ENCODE results near the gene BDKRB2.

Gene BDKRB2

DNA sequence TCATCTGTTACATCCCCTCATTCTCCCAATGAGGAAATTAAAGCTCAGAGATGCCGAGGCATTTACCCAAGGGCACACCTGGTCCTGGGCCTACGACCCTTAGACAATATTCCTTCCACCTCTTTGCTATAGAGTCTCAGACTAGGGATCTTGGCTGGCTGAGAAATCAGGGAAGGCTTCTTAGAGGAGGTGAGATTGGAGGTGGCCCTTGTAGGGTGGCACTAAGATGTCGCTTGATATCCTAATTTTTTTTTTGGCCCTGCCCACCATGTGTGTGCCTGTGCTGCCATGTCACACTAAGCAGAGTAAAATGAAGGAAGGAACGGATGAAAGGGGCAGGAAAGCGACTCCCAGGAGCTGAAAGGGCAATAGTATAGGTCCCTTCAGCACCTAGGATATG, 20.6 kb downstream of the BDKRB2 start:
- no peak overlapping the region for H3K27ac ChIP-seq (ENCODE audit: low read length)
- no peaks in the 10 kb centered on the region for H4K20me1 ChIP-seq (ENCODE audit: insufficient read depth, low read length)
- ATAC-seq (ENCODE audit: insufficient read depth, low read depth) (no peak), DNase-seq (no peak)
- H3K79me2 ChIP-seq (ENCODE audit: insufficient read depth, low read length): no peaks in the 10 kb centered on the region
- no peak overlapping the region for H2AFZ ChIP-seq (ENCODE audit: low read depth, low read length)
- H3K4me2 ChIP-seq (ENCODE audit: insufficient read depth, low read length): no peak overlapping the region
- no peak overlapping the region for H3K4me3 ChIP-seq (ENCODE audit: low read depth in 1 of 2, low read length in 2 of 2)
- H3K9ac ChIP-seq (ENCODE audit: low read depth, low read length): no peak overlapping the region
- TF ChIP-seq EZH2 (IDR thresholded peaks at IDR 0.05; ENCODE audit: borderline replicate concordance, low read depth, low read length, severe bottlenecking): no peak
- TF ChIP-seq, protein P1, sequence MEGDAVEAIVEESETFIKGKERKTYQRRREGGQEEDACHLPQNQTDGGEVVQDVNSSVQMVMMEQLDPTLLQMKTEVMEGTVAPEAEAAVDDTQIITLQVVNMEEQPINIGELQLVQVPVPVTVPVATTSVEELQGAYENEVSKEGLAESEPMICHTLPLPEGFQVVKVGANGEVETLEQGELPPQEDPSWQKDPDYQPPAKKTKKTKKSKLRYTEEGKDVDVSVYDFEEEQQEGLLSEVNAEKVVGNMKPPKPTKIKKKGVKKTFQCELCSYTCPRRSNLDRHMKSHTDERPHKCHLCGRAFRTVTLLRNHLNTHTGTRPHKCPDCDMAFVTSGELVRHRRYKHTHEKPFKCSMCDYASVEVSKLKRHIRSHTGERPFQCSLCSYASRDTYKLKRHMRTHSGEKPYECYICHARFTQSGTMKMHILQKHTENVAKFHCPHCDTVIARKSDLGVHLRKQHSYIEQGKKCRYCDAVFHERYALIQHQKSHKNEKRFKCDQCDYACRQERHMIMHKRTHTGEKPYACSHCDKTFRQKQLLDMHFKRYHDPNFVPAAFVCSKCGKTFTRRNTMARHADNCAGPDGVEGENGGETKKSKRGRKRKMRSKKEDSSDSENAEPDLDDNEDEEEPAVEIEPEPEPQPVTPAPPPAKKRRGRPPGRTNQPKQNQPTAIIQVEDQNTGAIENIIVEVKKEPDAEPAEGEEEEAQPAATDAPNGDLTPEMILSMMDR (IDR thresholded peaks at IDR 0.05; ENCODE audit: borderline replicate concordance, extremely low read depth, low read length, poor library complexity, severe bottlenecking): no peak
- H3K9me3 ChIP-seq (ENCODE audit: insufficient read depth, low read length, severe bottlenecking): no peaks in the 10 kb centered on the region
- no peaks in the 10 kb centered on the region for H3K27me3 ChIP-seq (ENCODE audit: insufficient read depth, low read length, poor library complexity)
- no peaks in the 10 kb centered on the region for H3K4me1 ChIP-seq (ENCODE audit: insufficient read depth, low read length)
- H3K36me3 ChIP-seq (ENCODE audit: insufficient read depth, low read length): no peaks in the 10 kb centered on the region

DNA sequence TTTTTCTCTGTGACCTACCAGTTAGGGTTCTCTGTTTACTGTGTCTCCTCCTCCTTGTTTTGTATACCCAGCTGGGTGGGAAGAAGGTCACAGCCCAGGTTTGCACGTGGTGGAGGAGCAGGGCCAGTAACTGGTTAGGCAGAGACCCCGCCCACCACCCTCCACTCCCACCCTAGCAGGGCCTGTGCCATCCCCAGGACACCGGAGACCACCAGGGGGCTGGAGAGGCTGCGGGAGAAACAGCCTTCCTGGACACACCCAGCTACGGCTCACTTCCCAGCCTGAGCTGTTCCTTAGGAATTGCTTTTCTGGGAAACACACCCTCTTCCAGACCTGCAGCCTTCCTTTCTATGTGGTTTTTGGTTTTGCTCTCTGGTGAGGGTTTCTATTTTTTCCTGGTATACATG, 21.1 kb downstream of the BDKRB2 start:
- H3K27me3 ChIP-seq (ENCODE audit: insufficient read depth, low read length, poor library complexity): no peaks in the 10 kb centered on the region
- no peaks in the 10 kb centered on the region for H4K20me1 ChIP-seq (ENCODE audit: insufficient read depth, low read length)
- H3K36me3 ChIP-seq (ENCODE audit: insufficient read depth, low read length): no peaks in the 10 kb centered on the region
- no peak overlapping the region for H3K4me3 ChIP-seq (ENCODE audit: low read depth in 1 of 2, low read length in 2 of 2)
- H2AFZ ChIP-seq (ENCODE audit: low read depth, low read length): no peak overlapping the region
- H3K4me2 ChIP-seq (ENCODE audit: insufficient read depth, low read length): no peak overlapping the region
- ATAC-seq (ENCODE audit: insufficient read depth, low read depth) (no peak), DNase-seq (no peak)
- no peak overlapping the region for H3K27ac ChIP-seq (ENCODE audit: low read length)
- H3K9ac ChIP-seq (ENCODE audit: low read depth, low read length): no peak overlapping the region
- no peaks in the 10 kb centered on the region for H3K4me1 ChIP-seq (ENCODE audit: insufficient read depth, low read length)
- no peaks in the 10 kb centered on the region for H3K9me3 ChIP-seq (ENCODE audit: insufficient read depth, low read length, severe bottlenecking)
- TF ChIP-seq, protein P1 (IDR thresholded peaks at IDR 0.05; ENCODE audit: borderline replicate concordance, extremely low read depth, low read length, poor library complexity, severe bottlenecking): no peak
- no peak for TF ChIP-seq EZH2 (IDR thresholded peaks at IDR 0.05; ENCODE audit: borderline replicate concordance, low read depth, low read length, severe bottlenecking)
- H3K79me2 ChIP-seq (ENCODE audit: insufficient read depth, low read length): no peaks in the 10 kb centered on the region

DNA sequence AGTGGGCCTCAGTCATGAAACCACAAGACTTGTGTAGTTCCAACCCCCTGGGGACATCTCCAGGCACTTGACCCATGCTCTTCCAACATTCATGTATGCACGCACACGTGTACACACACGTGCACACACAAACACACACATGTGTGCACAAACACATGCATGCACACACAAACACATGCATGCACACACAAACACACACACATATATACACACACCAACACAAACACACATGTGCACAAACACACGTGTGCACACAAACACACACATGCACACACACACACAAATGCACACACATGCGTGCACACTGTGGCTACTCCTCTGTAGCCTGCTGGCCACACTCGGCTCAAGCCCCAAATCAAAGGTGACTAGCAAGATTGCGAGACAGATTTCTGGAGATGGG, 22.8 kb downstream of the BDKRB2 start:
- Histone ChIP-seq H3K36me3 (ENCODE audit: insufficient read depth, low read length) (no peaks in the 10 kb centered on the region), H3K27me3 (ENCODE audit: insufficient read depth, low read length, poor library complexity) (peaks cover 5% of the 10 kb centered on the region), H4K20me1 (ENCODE audit: insufficient read depth, low read length) (no peaks in the 10 kb centered on the region), H3K4me2 (ENCODE audit: insufficient read depth, low read length) (no peak overlapping the region), H3K9ac (ENCODE audit: low read depth, low read length) (no peak overlapping the region), H2AFZ (ENCODE audit: low read depth, low read length) (no peak overlapping the region), H3K79me2 (ENCODE audit: insufficient read depth, low read length) (no peaks in the 10 kb centered on the region), H3K4me1 (ENCODE audit: insufficient read depth, low read length) (no peaks in the 10 kb centered on the region), H3K27ac (ENCODE audit: low read length) (no peak overlapping the region), H3K4me3 (ENCODE audit: low read depth in 1 of 2, low read length in 2 of 2) (no peak overlapping the region), H3K9me3 (ENCODE audit: insufficient read depth, low read length, severe bottlenecking) (no peaks in the 10 kb centered on the region)
- no peak for DNase-seq
- no peak for TF ChIP-seq EZH2 (IDR thresholded peaks at IDR 0.05; ENCODE audit: borderline replicate concordance, low read depth, low read length, severe bottlenecking)
- TF ChIP-seq, protein P1 (IDR thresholded peaks at IDR 0.05; ENCODE audit: borderline replicate concordance, extremely low read depth, low read length, poor library complexity, severe bottlenecking): no peak
- no peak for ATAC-seq (ENCODE audit: insufficient read depth, low read depth)

DNA sequence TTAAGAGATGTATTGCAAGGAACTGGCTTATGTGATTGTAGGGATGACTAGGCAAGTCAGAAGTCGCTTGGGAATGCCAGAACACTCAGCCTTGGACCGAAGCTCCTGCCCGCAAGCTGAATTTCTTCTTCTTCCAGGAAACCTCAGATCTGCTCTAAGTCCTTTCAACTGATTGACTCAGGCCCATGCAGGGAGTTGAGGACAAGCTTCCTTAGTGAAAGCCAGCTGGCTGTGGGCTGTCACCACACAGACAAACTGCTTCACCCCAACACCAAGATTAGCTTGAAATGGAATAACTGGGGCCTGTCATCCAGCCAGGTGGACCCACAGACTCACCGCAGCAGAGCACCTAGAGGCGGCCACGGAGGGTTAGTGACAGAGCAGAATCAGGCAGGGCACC, 24.7 kb downstream of the BDKRB2 start:
- no peaks in the 10 kb centered on the region for H3K79me2 ChIP-seq (ENCODE audit: insufficient read depth, low read length)

More for the DNA sequence above, 24.7 kb downstream of the BDKRB2 start:
- Histone ChIP-seq H3K9ac (ENCODE audit: low read depth, low read length) (no peak overlapping the region), H3K4me2 (ENCODE audit: insufficient read depth, low read length) (no peak overlapping the region), H3K27ac (ENCODE audit: low read length) (no peak overlapping the region), H2AFZ (ENCODE audit: low read depth, low read length) (no peak overlapping the region), H3K9me3 (ENCODE audit: insufficient read depth, low read length, severe bottlenecking) (no peaks in the 10 kb centered on the region), H3K4me3 (ENCODE audit: low read depth in 1 of 2, low read length in 2 of 2) (no peak overlapping the region), H3K36me3 (ENCODE audit: insufficient read depth, low read length) (no peaks in the 10 kb centered on the region), H3K27me3 (ENCODE audit: insufficient read depth, low read length, poor library complexity) (peaks cover 5% of the 10 kb centered on the region), H4K20me1 (ENCODE audit: insufficient read depth, low read length) (no peaks in the 10 kb centered on the region), H3K4me1 (ENCODE audit: insufficient read depth, low read length) (no peaks in the 10 kb centered on the region)
- no peak for ATAC-seq (ENCODE audit: insufficient read depth, low read depth)
- no peak for DNase-seq
- TF ChIP-seq, protein P1 (IDR thresholded peaks at IDR 0.05; ENCODE audit: borderline replicate concordance, extremely low read depth, low read length, poor library complexity, severe bottlenecking): no peak
- no peak for TF ChIP-seq EZH2 (IDR thresholded peaks at IDR 0.05; ENCODE audit: borderline replicate concordance, low read depth, low read length, severe bottlenecking)
